Left ventricle myocardium inferior (tissue), 1 donor: ENCODE results near the gene BMPER. TPM values are rescaled to one million over a fixed set of nuclear protein-coding genes. Genes with fewer than 3 reads are reported as not detected.

ENCODE experiments used
- DNase-seq: peaks from one replicate; pipeline ENCODE4 v3.0.0-alpha.2; 2020
- H3K27ac ChIP-seq: fragments of 200-600 bp; replicated peaks from 2 replicates; pipeline ENCODE4 v1.8.0; 2021
- H3K27me3 ChIP-seq: fragments of 200-600 bp; 2 replicates; pipeline ENCODE4 v1.8.0; 2021; ENCODE audit warnings: low read depth
- H3K36me3 ChIP-seq: fragments of 200-600 bp; 2 replicates; pipeline ENCODE4 v1.8.0; 2021
- H3K4me1 ChIP-seq: fragments of 200-600 bp; 2 replicates; pipeline ENCODE4 v1.8.0; 2021
- H3K4me3 ChIP-seq: fragments of 200-600 bp; 2 replicates; pipeline ENCODE4 v1.8.0; 2021; ENCODE audit warnings: mild to moderate bottlenecking, moderate library complexity
- H3K9me3 ChIP-seq: fragments of 200-600 bp; replicated peaks from 2 replicates; pipeline ENCODE4 v1.8.0; 2021
- CTCF ChIP-seq: fragments of 200-600 bp; IDR thresholded peaks from 2 replicates; pipeline ENCODE4 v1.8.0; 2021; ENCODE audit warnings: antibody characterized with exemption, mild to moderate bottlenecking, borderline replicate concordance
- intact Hi-C: fragments of 100-400 bp; cut with micrococcal nuclease; formaldehyde crosslinking; loops from one replicate; pipeline ENCODE4 v1.11.0; 2022
- total RNA-seq: library from RNA; stranded (reverse); fragmentation: NEBNext Ultra II Directional; extraction: Animal tissue kit (Norgen Biotek cat#: 25700); gene quantifications from one replicate; pipeline ENCODE4 v1.2.1, GENCODE V29; 2021
- donor health status: DM: no; HTN: yes; CAD: no; lungs with severe emphysema.

Gene BMPER
- total RNA-seq, 1 donor from 2014 or later: 2.9 TPM

GRCh38 chr7:34057956-34058355, 152.6 kb downstream of the BMPER start:
- peaks cover 22% of the 10 kb centered on the region for H3K4me1 ChIP-seq
- no peaks in the 10 kb centered on the region for H3K9me3 ChIP-seq
- H3K36me3 ChIP-seq: no peaks in the 10 kb centered on the region
- H3K27me3 ChIP-seq: no peaks in the 10 kb centered on the region
- no peak for DNase-seq
- intact Hi-C loops: no loop called here
- H3K4me3 ChIP-seq: no peak overlapping the region
- no peak for TF ChIP-seq CTCF
- H3K27ac ChIP-seq: no peak overlapping the region

- no peak overlapping the region for H3K4me3 ChIP-seq
- H3K27me3 ChIP-seq: no peaks in the 10 kb centered on the region
- H3K36me3 ChIP-seq: no peaks in the 10 kb centered on the region
- H3K9me3 ChIP-seq: no peaks in the 10 kb centered on the region
- no peak for DNase-seq
- TF ChIP-seq CTCF: no peak
- H3K27ac ChIP-seq: peak overlapping the region; percentile 56
- H3K4me1 ChIP-seq: peaks cover 22% of the 10 kb centered on the region
- intact Hi-C loops: no loop called here
Measured at GRCh38 chr7:34058801-34059135, 153.4 kb downstream of the BMPER start.

- H3K4me3 ChIP-seq: no peak overlapping the region
- H3K36me3 ChIP-seq: no peaks in the 10 kb centered on the region
- intact Hi-C loops: no loop called here
- no peak for TF ChIP-seq CTCF
- H3K27me3 ChIP-seq: no peaks in the 10 kb centered on the region
- no peak for DNase-seq
- peak overlapping the region; percentile 56 for H3K27ac ChIP-seq
- no peaks in the 10 kb centered on the region for H3K9me3 ChIP-seq
- H3K4me1 ChIP-seq: peaks cover 22% of the 10 kb centered on the region
Measured at GRCh38 chr7:34059136-34059828, 153.9 kb downstream of the BMPER start.

GRCh38 chr7:34060196-34060947, 155.0 kb downstream of the BMPER start:
- Histone ChIP-seq H3K36me3 (no peaks in the 10 kb centered on the region), H3K4me3 (no peak overlapping the region), H3K9me3 (no peaks in the 10 kb centered on the region), H3K27ac (peak overlapping the region; percentile 56), H3K27me3 (no peaks in the 10 kb centered on the region), H3K4me1 (peaks cover 22% of the 10 kb centered on the region)
- DNase-seq: no peak
- intact Hi-C loops: no loop called here
- no peak for TF ChIP-seq CTCF

- no peak for DNase-seq
- Histone ChIP-seq H3K27me3 (no peaks in the 10 kb centered on the region), H3K4me3 (no peak overlapping the region), H3K9me3 (no peaks in the 10 kb centered on the region), H3K4me1 (peaks cover 22% of the 10 kb centered on the region), H3K27ac (peak overlapping the region; percentile 56), H3K36me3 (no peaks in the 10 kb centered on the region)
- intact Hi-C loops: no loop called here
- no peak for TF ChIP-seq CTCF
Measured at GRCh38 chr7:34061149-34061548, 155.8 kb downstream of the BMPER start.
